HG03521 (cell line): ENCODE data around the gene CTU1.

ENCODE experiments used
- ATAC-seq: cut with Tn5 transposase; IDR thresholded peaks from one replicate; pipeline ENCODE4 v1.9.1; 2021; ENCODE audit warnings: mild to moderate bottlenecking, moderate library complexity; ENCODE audit not compliant: unreplicated experiment

The CTU1 gene

DNA sequence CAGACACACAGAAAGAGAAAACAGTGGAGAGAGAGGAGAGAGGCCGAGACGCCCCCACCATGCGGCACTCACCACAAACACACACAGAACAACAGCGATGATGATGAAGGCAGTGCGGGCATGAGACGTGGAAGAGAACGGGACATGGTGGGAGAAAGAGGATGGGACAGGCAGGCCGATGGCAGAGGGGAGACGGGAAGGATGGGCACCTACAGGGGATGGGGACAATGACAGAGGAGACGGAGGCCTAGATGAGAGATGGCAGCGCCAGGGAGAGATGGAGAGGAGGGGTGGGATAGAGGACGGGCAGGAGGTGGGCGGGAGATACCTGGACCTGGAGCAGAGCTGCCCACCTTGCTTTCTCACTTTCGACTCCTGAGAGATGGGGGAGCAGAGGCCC, 24.4 kb downstream of the CTU1 start:
- ATAC-seq, result no peak

DNA sequence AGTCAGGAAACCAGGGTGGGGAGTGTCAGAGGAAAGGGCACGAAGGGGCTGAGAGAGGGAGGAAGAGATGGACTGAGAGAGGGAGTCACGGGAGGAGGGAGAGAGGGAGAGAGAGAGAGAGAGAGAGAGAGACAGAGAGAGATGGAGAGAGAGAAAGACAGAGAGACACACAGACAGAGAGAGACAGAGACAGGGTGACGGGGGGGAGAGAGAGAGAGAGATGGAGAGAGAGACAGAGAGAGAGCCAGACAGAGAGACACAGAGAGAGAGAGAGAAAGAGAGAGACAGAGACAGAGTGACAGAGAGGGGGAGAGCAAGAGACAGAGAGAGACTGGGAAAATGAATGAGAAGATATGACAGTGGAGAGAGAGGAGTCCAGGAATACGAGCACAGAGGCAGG, 25.0 kb downstream of the CTU1 start:
- no peak for ATAC-seq

DNA sequence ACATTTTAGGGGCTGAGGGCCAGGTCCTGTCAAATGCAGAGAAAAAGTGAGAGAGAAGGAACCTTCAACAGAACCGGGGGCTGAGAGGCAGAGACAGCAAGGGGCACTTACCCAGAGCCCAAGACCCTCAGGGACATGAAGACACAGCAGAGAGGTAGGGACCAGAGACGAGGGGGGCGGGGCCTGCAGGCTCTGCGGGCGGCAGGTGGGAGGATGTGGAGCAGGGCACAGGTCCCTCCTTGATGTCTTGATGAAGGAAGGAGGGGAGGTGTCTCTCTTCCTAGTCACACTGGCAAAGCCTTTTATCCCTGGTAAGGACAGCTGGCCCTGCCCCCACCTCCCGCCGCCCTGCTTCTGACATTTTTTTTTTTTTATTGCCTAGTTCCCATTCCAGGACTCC, 25.6 kb downstream of the CTU1 start, which contains the start of gene KLK14:
KLK14 (minus strand) TSS at position 277 of the 400 bp plus-strand sequence; CDS start at position 4, 273 bp downstream.
- no peak for ATAC-seq

DNA sequence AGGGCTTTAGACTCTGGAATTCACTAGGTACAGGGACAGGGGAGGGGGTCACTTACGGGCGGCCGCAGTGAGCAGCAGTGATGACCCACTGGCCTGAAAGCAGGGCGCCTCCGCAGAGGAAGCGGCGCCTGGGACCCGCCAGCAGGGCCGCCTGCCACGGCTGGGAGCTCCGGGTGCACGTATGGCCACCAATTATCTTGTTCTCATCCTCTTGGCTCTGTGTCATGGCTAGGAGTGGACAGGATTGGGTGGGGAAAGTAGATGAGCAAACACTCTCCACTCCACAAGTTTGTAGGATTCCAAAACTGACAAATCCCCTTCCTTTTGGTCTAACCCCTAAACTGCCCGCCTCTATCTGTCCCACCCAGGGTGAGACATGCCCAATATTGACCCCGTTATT, 26.7 kb downstream of the CTU1 start:
- no peak for ATAC-seq

DNA sequence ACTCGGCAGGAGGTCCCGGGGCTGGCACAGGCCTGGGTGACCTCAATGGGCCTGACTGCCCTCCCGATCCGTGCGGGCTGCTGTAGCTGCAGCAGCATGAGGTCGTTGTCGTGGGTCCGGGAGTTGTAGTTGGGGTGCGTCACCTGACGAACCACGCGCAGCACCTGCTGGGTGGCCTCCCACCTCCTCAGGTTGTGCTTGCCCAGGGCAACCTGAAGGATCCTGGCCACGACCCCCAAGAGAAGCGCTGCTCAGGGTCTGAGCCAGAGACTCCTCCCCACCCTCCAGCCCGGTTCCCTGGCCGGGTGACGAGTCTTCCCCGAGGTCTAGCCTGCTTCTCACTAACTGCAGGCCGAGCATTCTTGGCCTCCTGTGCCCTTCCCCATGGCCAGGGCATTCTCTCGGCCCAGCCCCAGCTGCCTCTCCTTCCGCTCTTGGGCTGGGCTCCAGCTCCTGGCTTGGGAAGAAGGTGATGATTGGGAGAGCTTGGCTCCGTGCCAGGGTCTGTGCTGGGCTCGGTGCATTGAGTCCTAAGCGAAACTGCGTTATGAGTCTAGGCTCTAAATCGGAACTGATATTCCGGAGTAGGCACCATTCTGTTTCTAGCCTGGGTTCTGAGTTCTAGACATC, 28.6 kb downstream of the CTU1 start:
- no peak for ATAC-seq

DNA sequence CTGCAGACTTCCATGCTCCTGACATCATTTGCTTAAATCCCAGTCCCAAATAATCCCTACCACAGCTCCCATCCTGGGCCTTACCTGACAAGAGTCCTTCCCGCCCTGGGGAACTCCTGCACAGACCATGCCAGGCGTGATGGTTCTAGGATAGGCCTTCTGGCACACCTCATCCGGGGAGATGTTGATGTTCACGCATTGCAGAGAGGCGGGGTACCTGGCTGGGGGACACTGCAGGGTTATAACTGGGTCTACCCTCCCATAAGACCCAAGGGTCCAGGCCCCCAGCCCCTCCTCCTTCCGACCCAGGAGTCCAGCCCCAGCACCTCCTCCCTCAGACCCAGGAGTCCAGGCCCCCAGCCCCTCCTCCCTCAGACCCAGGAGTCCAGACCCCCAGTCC, 29.5 kb downstream of the CTU1 start:
- ATAC-seq, result no peak

DNA sequence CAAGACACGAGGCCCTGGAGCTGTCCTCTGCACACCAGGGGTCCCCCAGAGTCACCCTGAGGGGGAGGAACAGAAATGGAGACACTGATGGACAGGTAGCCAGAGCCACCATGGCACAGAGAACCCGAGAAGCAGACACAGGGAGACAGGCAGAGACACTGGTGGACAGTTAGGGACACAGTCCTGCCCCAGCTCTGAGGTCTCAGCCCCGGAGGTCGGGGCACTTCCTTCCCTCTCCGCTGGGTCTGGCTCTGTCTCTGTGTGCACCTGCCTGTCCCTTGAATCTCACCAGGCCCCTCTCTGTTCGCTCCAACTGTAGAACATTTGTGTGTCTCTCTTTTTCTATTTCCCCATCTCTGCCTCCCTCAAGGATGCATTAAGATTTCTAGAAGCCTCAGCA, 30.1 kb downstream of the CTU1 start:
- no peak for ATAC-seq

DNA sequence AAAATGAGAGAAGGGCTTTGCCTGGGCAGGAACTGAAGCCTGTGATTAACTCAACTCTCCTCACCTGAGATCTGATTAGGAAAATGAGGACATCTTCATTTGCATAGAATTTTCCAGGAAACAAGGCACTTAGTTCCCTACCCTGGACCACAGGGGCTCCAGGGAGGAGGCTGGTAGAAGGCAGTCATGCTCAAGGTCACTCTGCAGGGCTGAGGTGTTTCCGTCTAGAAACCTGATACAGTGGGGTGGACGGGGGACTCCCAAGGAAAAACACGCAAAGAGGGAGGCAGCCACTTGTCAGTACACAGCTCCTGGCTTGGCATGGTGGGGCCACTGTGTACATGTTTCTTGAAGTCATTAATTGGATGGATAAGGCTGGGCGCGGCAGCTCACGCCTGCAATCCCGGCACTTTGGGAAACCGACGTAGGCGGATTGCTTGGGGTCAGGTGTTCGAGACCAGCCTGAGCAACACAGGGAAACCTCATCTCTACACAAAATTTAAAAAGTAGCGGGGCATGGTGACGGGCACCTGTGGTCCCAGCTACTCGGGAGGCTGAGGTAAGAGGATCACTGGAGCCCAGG, 31.5 kb downstream of the CTU1 start:
- ATAC-seq, result no peak

DNA sequence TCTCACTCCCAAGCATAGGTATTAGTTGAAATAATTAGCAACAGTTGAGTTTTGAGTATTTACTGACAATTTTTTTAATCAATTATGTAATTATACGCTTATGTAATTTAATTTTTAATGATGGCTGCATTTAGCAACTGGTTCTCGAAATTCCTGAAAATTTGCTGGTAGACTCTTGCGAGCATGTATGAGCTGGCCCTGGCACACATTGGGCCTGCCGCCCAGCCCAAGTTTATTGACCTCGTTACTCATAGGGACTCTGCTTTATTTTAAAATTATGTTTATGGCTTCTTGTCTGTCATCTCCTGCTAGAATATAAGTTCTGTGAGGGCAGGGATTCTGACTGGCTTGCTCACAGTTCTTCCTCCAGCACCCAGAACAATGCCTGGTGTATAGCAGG, 32.2 kb downstream of the CTU1 start:
- ATAC-seq, result no peak

DNA sequence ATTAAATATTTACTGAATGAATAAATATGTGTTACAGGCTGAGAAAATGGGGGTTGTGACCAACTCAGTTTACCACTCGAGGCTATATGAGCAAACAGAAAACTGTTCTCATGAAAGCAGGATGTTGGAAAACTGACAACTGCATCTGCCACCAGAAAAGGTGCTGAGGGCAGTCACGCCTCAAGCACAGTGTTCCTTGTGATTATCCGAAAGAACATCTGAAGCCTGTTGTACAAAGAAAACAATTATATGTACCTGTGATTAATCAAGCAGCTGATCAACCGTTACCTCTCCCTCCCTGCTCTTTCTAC, 37.2 kb downstream of the CTU1 start:
- no peak for ATAC-seq

DNA sequence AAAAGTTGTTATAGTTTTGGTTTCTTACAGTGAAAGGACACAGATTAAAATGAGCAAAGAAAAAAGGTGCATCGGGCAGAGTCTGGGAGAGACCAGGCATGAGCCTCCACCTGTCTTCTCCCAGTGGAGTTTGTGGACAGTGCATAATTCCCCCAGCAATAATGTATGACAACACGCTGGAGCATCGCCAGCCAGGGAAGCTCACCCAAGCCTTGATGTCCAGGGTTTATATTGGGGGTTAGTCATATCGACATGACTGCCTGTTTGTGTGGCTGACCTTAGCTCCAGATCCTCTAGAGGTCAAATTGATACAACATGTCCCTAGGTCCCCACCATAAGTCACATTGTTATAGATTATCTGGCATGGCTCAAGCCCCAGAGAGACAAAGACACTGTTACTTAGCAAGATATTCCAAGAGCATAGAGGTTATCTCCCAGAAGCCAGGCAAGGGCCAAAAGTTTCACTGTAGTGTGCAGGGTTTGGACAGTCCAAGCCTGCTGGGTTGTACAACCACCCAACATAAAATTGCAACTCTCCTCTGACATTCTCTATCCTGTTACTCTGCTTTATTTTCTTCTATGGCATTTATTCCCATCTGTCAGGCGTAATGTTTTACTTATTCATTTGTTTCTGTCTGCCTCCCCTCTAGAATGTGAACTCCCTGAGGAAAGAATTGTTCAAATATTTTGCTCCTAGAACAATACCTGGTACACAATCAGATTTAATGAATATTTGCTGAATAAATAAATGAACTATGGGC, 37.7 kb downstream of the CTU1 start:
- ATAC-seq, result no peak

DNA sequence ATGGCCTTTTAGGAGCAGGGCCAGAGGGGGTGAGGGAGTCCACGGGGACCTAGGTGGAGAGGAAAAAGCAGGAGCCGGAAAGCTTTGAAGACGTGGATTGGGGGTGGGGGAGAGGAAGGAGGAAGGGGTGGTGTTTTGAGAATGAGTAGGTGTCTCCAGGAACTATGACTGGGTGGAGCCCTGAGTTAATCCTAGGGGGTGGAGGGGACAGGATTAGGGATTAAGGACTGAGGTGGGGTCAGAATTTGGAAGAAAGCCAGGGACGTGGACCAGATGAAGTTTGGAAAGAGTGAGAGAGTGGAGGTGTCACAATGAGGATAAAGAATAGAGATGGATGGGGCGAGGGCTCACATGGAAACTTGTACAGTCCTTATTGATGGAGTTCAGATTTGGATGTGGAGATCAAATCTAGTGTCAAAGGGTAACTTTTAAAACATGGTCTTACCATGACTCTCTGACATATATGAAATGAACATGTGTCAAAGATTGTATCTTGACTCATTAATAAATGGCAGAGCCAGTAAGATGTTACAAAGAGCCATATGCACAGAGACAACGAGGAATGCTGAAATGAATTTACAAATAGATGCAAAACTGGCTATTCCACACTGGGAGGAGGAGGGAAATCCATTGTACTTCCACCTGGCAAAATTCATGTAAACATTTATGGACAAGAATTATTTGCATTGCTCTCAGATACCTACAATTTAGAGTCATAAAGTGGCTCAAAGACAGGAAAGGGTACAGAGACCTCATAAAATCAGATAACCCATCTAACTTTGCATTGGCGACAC, 41.6 kb downstream of the CTU1 start:
- no peak for ATAC-seq

DNA sequence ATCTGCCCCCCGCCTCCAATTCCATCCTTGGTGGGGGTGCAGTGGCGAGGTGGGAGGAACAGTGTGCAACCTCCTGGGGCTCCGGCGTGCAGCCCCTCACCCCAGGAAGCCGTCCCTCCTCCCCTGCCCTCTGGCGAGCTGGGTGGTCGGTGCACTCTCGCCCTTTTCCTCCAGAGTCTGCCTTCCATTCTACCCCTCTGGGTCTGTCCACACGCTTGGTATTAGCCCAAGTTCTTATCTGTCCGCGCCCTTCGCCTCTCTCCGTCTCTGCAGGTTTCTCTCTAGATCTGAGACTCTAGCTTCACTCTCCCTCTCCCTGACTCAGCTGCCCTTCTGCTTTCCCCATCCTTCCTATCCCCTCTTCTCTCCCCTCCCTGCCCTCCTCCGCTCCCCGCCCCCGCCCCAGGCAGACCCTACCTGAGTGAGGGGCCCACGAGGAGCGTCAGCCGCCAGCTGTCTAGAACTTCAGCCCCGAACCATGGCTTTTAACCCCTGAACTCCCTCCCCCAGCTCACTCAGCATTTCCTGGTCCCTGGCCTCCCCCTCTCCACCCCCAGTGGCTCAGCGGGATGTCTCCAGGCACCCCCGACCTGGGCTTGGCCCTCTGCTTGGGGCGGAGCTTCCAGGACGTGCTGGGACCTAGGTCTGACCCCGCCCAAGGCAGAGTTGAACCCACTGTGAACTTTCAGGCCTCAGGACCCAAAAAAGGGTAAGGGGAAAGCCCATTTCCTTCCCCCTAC, 42.8 kb downstream of the CTU1 start:
- no peak for ATAC-seq

DNA sequence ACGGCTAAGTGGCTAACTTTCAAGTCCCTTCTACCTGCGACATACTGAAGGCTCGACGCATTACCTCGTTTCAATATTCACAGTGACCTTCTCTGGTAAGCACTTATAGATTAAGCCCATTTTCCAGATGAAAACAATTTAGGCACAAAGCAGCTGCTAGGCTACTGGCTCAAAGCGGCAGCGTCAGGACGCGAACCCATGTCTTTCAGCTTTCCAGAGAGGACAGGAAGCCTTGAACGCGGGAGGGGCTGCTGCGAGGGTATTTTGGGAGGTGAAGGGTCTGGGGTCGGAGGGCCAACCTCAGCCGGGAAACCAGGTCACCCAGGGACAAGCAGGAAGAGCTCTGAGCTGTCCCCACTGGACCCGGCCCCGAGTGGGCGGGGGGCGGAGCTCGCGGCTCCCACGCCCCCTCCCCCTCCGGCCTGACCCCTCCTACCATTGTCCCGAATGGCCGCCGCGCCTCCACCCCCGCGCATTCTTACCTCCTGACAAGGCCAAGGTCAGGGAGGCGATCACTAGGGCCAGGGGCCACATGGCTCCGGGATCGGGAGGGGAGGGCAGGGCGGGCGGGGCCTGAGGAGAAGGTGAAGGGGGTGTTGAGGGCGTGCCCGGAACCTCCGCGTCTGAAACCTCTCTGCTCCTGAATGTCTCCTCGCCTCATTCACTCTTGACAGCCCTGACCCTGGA, 43.5 kb downstream of the CTU1 start, which contains the start of gene KLK13:
KLK13 (minus strand) TSS at position 559 of the 687 bp plus-strand sequence; CDS start at position 534, 25 bp downstream.
- no peak for ATAC-seq

DNA sequence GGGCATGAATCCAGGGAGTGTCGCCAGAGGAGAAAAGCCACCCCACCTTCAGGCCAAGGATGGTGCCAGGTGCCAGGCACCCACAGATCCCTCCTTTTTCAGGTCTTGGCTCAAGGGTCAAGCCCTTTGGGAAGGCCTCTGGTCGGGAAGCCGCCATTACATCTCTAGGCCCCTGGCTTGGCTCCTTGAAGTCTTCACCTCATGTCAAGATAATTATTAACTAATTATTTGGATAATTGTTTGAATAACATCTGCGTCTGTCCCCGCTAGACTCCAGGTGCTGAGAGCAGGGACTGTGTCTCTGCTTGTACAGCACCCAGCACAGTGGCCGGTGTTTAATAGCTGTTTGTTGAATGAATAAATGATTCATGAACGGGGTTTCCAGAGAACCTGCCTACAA, 44.5 kb downstream of the CTU1 start:
- ATAC-seq, result no peak

DNA sequence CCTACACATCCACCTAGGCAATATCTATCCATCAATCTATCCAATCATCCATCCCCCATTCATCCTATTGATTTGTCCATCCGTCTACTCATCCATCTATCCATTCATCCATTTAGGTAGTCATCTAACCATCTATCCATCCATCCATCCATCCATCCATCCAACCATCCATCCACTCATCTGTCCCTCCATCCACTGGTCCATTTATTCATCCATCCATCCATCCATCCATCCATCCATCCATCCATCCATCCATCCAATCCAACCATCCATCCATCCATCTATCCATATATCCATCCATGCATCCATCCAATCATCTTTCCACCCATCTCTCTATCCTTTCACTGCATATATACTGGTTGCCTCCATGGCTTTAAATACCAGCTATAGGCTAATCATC, 47.2 kb downstream of the CTU1 start:
- no peak for ATAC-seq

DNA sequence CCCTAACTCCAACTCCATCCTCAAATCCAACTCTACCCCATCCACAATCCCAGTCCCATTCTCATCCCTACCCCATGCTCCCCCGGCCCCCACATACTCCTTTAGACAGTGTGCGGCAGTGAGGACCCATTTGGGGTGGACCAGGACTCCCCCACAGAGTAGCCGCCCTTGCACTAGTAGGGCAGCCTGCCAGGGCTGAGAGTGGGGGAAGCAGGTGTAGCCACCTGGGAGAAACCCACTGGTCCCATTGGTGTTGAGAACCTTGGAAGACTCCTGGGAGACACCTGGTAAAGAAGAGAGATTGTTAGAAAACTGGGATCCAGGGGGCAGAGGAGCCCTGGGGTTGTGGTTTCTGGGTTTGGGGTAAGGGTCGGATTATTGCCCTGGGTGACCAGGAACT, 47.9 kb downstream of the CTU1 start:
- no peak for ATAC-seq

DNA sequence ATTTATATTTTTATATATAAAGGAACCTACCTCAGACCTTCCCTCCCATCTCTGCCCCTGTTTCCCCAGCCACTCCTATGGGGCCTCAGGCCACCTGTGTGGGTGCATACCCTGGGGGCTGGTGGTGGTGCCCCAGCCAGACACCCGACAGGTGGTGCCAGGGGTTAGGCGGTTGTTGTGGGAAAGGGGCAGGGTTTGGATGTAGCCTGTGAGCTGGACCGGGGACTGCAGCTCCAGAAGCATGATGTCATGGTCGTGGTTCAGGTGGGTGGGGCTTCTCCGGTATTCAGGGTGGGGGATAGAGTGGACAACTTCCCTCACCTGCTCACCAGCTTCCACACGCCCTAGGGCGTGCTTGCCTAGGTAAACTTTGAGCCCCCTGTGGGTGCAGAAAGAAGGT, 48.5 kb downstream of the CTU1 start:
- ATAC-seq, result no peak

DNA sequence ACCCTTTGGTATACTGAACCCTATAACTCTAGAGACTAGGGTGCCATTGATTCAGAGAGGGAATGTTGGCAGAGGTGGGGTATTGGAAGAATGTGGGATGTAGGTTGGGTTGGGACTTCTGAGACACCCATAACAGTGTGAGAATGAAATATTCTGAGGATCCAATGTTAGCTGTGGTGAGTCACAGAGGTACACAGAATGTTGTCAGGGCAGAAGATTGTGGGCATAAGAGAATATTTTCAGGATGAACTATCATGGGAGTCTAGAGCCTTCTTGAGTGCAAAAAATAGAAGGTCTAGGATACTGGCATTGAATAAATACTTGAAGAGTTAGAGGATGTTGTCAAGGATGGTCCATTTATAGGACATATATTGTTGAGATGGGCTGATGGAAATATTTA, 52.3 kb downstream of the CTU1 start:
- no peak for ATAC-seq
